ENCODE results near the gene DYNC1LI1. TPM values are rescaled to one million over a fixed set of nuclear protein-coding genes. Genes with fewer than 3 reads are reported as not detected.

DYNC1LI1 gene
- total and polyA plus RNA-seq, 2 donors (not counting 1 experiment from before 2014, with no cell fraction given): 15.0 to 38.8 TPM

GRCh38 chr3:32571192-32571485, 481 bp upstream of the DYNC1LI1 start:
- TF ChIP-seq, protein P1, sequence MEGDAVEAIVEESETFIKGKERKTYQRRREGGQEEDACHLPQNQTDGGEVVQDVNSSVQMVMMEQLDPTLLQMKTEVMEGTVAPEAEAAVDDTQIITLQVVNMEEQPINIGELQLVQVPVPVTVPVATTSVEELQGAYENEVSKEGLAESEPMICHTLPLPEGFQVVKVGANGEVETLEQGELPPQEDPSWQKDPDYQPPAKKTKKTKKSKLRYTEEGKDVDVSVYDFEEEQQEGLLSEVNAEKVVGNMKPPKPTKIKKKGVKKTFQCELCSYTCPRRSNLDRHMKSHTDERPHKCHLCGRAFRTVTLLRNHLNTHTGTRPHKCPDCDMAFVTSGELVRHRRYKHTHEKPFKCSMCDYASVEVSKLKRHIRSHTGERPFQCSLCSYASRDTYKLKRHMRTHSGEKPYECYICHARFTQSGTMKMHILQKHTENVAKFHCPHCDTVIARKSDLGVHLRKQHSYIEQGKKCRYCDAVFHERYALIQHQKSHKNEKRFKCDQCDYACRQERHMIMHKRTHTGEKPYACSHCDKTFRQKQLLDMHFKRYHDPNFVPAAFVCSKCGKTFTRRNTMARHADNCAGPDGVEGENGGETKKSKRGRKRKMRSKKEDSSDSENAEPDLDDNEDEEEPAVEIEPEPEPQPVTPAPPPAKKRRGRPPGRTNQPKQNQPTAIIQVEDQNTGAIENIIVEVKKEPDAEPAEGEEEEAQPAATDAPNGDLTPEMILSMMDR (IDR thresholded peaks at IDR 0.05): no peak
- TF ChIP-seq EZH2 (IDR thresholded peaks at IDR 0.05; ENCODE audit: borderline replicate concordance, insufficient read depth, low read depth, low read length, poor library complexity, severe bottlenecking): no peak
- H3K9ac ChIP-seq (ENCODE audit: low read length): peak overlapping the region; percentile 87

More at GRCh38 chr3:32571192-32571485, 481 bp upstream of the DYNC1LI1 start:
- POLR2A ChIA-PET: no interaction called here
- CTCF ChIA-PET: no interaction called here
- Mint-ChIP-seq H3K27ac (peak overlapping the region; percentile 94), H3K4me3 (peak overlapping the region; percentile 94), H3K9me3 (ENCODE audit: insufficient read depth) (no peaks in the 10 kb centered on the region), H3K4me1 (peaks cover 29% of the 10 kb centered on the region), H3K27me3 (no peaks in the 10 kb centered on the region)
- Histone ChIP-seq H3K36me3 (replicated peaks in 1 of 2; ENCODE audit: control extremely low read depth in 1 of 2, control insufficient read depth in 1 of 2, extremely low read depth in 1 of 2, insufficient read depth in 2 of 2, low read length in 1 of 2) (peaks cover 2 to 3% of the 10 kb centered on the region in 2 experiments), H3K79me2 (ENCODE audit: control insufficient read depth, insufficient read depth, low read length) (peaks cover 56% of the 10 kb centered on the region), H3K4me2 (replicated peaks; ENCODE audit: low read depth, low read length, poor library complexity, severe bottlenecking) (peak overlapping the region; percentile 88), H3K9me3 (ENCODE audit: control extremely low read depth in 1 of 3, control insufficient read depth in 2 of 3, insufficient read depth in 1 of 3, low read length in 2 of 3) (no peaks in the 10 kb centered on the region), H4K20me1 (ENCODE audit: control insufficient read depth, insufficient read depth, low read length, poor library complexity, severe bottlenecking) (peaks cover 7% of the 10 kb centered on the region), H3K27me3 (replicated peaks in 1 of 4; ENCODE audit: control extremely low read depth in 1 of 4, control insufficient read depth in 3 of 4, insufficient read depth in 4 of 4, low read length in 3 of 4) (no peaks in the 10 kb centered on the region), H3K4me3 (ENCODE audit: control extremely low read depth in 1 of 5, extremely low read depth in 1 of 5, insufficient read depth in 1 of 5, low read depth in 2 of 5, low read length in 4 of 5) (peak overlapping the region; percentile 23 to 96 (median 92)), H3K27ac (ENCODE audit: low read length in 2 of 2) (peak overlapping the region; percentile 75 to 93), H3K4me1 (ENCODE audit: control insufficient read depth in 2 of 2, insufficient read depth in 2 of 2, low read length in 2 of 2) (peaks cover 22 to 24% of the 10 kb centered on the region in 2 donors), H2AFZ (ENCODE audit: insufficient read depth, low read depth, low read length, poor library complexity, severe bottlenecking) (peak overlapping the region; percentile 99)
- 7% methylated on average over 11 of the region's 14 CpGs for WGBS (ENCODE audit: insufficient coverage)
- intact Hi-C loops (cut with micrococcal nuclease): loop anchor here (2.0 to 10.0 kb wide), 4 partner anchors 174 to 1146 kb away; partner anchors contain the start of genes CLASP2 and UBP1
- ATAC-seq (ENCODE audit: low read depth): peak; percentile 34
- no peak for DNase-seq

Data from B cell (primary cell).